B cell (primary cell): Measurements from ENCODE around the gene VAPB. TPM values are rescaled to one million over a fixed set of nuclear protein-coding genes. Genes with fewer than 3 reads are reported as not detected.

ENCODE experiments used
- ATAC-seq: fragments of 200-7000 bp; cut with Tn5 transposase; one replicate; pipeline ENCODE4 v1.10.0; 2021; ENCODE audit warnings: low read depth, mild to moderate bottlenecking, moderate number of reproducible peaks, moderate library complexity
- CTCF ChIA-PET: fragments of 350-600 bp; sonication (Branson Sonifier 250); formaldehyde crosslinking; loops from one replicate; lab custom pipeline; 2021; ENCODE audit warnings: antibody characterized with exemption, inconsistent platforms; lab: Charles Lee
- POLR2A ChIA-PET: fragments of 350-600 bp; sonication (Branson Sonifier 250); formaldehyde crosslinking; loops from one replicate; lab custom pipeline; 2021; ENCODE audit warnings: antibody characterized with exemption; lab: Charles Lee
- DNase-seq: peaks from one replicate; pipeline ENCODE4 v3.0.0; 2013
- H2AFZ ChIP-seq: 2 replicates; pipeline ENCODE4 v1.6.1; 2012; ENCODE audit warnings: mild to moderate bottlenecking, low read depth, low read length; ENCODE audit not compliant: insufficient read depth, poor library complexity, severe bottlenecking
- H3K27ac ChIP-seq, 2 donors: 1 replicate in 1 of 2; 2 replicates in 1 of 2; pipeline ENCODE4 v1.5.1; 2012 to 2013; ENCODE audit warnings: low read length in 2 of 2, mild to moderate bottlenecking in 2 of 2, moderate library complexity in 1 of 2
- H3K27me3 ChIP-seq, 4 experiments: fragments of 200-600 bp in 1 of 4; sonication (generic) in 1 of 4; replicated peaks in 1 of 4; 1 replicate in 2 of 4; 2 replicates in 2 of 4; pipeline versions ENCODE4 v1.6.1 to v1.7.0; 2013 to 2016; ENCODE audit warnings: low read length in 3 of 4, mild to moderate bottlenecking in 2 of 4, mixed read lengths in 1 of 4, moderate library complexity in 1 of 4; ENCODE audit not compliant: insufficient read depth in 4 of 4, control insufficient read depth in 3 of 4; ENCODE audit errors: control extremely low read depth in 1 of 4
- H3K36me3 ChIP-seq, 2 experiments: replicated peaks in 1 of 2; 1 replicate in 1 of 2; 2 replicates in 1 of 2; pipeline versions ENCODE4 v1.6.1 to v1.7.1; 2013; ENCODE audit warnings: low read length in 1 of 2; ENCODE audit not compliant: insufficient read depth in 2 of 2, control insufficient read depth in 1 of 2; ENCODE audit errors: control extremely low read depth in 1 of 2, extremely low read depth in 1 of 2
- H3K4me1 ChIP-seq, 2 donors: fragments of 200-600 bp in 1 of 2; sonication (generic) in 1 of 2; 1 replicate in 1 of 2; 2 replicates in 1 of 2; pipeline versions ENCODE4 v1.5.1 to v1.6.1; 2013 to 2017; ENCODE audit warnings: low read length in 2 of 2; ENCODE audit not compliant: control insufficient read depth in 2 of 2, insufficient read depth in 2 of 2
- H3K4me2 ChIP-seq: replicated peaks from 2 replicates; pipeline ENCODE3; 2012; ENCODE audit warnings: mild to moderate bottlenecking, low read depth, low read length; ENCODE audit not compliant: poor library complexity, severe bottlenecking
- H3K4me3 ChIP-seq, 5 experiments: fragments of 200-600 bp in 1 of 5; sonication (generic) in 1 of 5; 1 replicate in 3 of 5; 2 replicates in 2 of 5; pipeline versions ENCODE4 v1.5.1 to v1.7.0; 2011 to 2016; ENCODE audit warnings: low read length in 4 of 5, mild to moderate bottlenecking in 4 of 5, low read depth in 2 of 5, control low read depth in 1 of 5, moderate library complexity in 1 of 5; ENCODE audit not compliant: insufficient read depth in 1 of 5; ENCODE audit errors: control extremely low read depth in 1 of 5, extremely low read depth in 1 of 5
- H3K79me2 ChIP-seq: fragments of 200-600 bp; sonication (generic); one replicate; pipeline ENCODE4 v1.6.0; 2016; ENCODE audit warnings: low read length; ENCODE audit not compliant: control insufficient read depth, insufficient read depth
- H3K9ac ChIP-seq: fragments of 200-600 bp; sonication (generic); 2 replicates; pipeline ENCODE4 v1.6.1; 2017; ENCODE audit warnings: mild to moderate bottlenecking, low read length, moderate library complexity
- H3K9me3 ChIP-seq, 3 donors: one replicate each; pipeline versions ENCODE4 v1.6.1 to v1.7.1; 2013; ENCODE audit warnings: low read length in 2 of 3; ENCODE audit not compliant: control insufficient read depth in 2 of 3, insufficient read depth in 1 of 3; ENCODE audit errors: control extremely low read depth in 1 of 3
- H4K20me1 ChIP-seq: 2 replicates; pipeline ENCODE4 v1.6.0; 2012; ENCODE audit warnings: mild to moderate bottlenecking, low read length; ENCODE audit not compliant: insufficient read depth, control insufficient read depth, poor library complexity, severe bottlenecking
- H3K27ac Mint-ChIP-seq: one replicate; pipeline ENCODE4 v1.8.0; 2021; ENCODE audit warnings: mixed read lengths
- H3K27me3 Mint-ChIP-seq: one replicate; pipeline ENCODE4 v1.8.0; 2021; ENCODE audit warnings: mixed read lengths
- H3K4me1 Mint-ChIP-seq: one replicate; pipeline ENCODE4 v1.8.0; 2021; ENCODE audit warnings: mixed read lengths
- H3K4me3 Mint-ChIP-seq: one replicate; pipeline ENCODE4 v1.8.0; 2021; ENCODE audit warnings: mixed read lengths
- H3K9me3 Mint-ChIP-seq: one replicate; pipeline ENCODE4 v1.8.0; 2022; ENCODE audit warnings: mixed read lengths; ENCODE audit not compliant: insufficient read depth
- EZH2 ChIP-seq: IDR thresholded peaks from 2 replicates; pipeline ENCODE4 v1.6.1; 2012; ENCODE audit warnings: borderline replicate concordance, low read depth, mild to moderate bottlenecking, moderate library complexity, low read length; ENCODE audit not compliant: insufficient read depth, poor library complexity, severe bottlenecking
- WGBS: methylation state at CpG from one replicate; pipeline ENCODE4 v1.1.5; 2013; ENCODE audit warnings: missing lambda C conversion rate; ENCODE audit not compliant: insufficient coverage; 5-methylcytosine and 5-hydroxymethylcytosine counted together
- intact Hi-C: fragments of 100-400 bp; cut with micrococcal nuclease; formaldehyde crosslinking; loops from one replicate; pipeline ENCODE4 v1.10.0; 2022
- polyA plus RNA-seq: library from polyadenylated mRNA; depleted of rRNA; stranded (reverse); fragments of >200 nt; gene quantifications from 2 replicates; pipeline ENCODE4 v1.2.3, GENCODE V29; 2012
- total RNA-seq, 2 donors: library from RNA; stranded (reverse); fragments of 120-200 nt in 1 of 2; gene quantifications; 1 replicate in 1 of 2; 2 replicates in 1 of 2; pipeline versions ENCODE4 v1.2.3 to v1.2.4, GENCODE V29; 2013 to 2022
- TF ChIP-seq, protein P1 (sequence below): fragments of 200-600 bp; IDR thresholded peaks from one replicate; pipeline ENCODE4 v1.8.0; 2022; ENCODE audit warnings: antibody characterized with exemption, mild to moderate bottlenecking

The VAPB gene
- total and polyA plus RNA-seq, 2 donors (not counting 1 experiment from before 2014, with no cell fraction given) = 19.5 to 26.4 TPM

DNA sequence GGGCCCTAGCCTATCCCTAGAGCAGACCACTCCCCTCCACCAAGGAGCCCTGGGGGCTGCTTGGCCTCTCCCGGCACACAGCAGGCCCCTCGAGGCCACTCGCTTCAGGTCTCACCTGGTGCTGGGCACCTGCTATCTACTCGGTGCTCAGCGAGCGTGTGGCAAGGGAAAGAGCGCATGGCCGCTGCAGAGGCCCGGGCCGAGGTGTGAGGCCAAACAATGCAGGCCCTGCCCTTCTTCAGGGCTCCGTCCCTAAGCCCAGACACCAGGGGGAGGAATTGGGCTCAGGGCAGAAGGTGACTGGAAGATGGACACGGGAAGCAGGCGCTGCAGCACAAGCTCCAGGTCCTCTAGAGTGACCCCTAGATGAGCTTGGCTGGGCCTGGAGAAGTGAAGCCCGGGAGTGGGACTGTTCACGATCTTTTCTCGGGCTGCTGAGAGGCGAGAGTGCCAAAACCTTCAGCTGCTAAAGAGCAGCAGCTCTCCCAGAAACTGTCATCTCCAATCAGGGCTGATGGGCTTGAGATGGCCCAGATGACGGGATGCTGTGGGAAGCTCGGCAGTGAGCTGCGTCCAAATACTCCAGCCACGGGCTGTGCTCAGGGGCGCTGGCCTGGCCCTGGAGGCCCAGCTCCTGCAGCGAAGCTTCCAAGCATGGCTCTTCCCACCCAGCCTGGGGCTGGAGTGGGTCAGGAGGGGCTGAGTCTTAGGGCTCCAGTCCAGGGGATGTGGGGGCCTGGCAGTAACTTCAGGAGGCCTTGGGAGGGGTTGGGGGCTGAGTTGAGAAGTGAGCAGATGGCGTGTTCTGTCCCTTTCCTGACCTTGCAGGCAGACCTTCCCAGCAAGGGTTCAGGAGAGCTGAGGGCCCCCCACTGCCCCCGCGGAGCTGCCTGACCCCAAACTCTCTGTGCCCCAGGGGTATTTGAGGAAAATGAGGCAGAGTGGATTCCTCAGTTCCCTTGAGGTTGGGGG lies 82.5 kb downstream of the VAPB start:
- Mint-ChIP-seq H3K27me3 (peaks cover 3% of the 10 kb centered on the region), H3K4me3 (no peak overlapping the region), H3K9me3 (no peaks in the 10 kb centered on the region), H3K4me1 (no peaks in the 10 kb centered on the region), H3K27ac (no peak overlapping the region)
- DNase-seq (no peak), ATAC-seq (no peak)
- H3K27ac ChIP-seq = no peak overlapping the region
- H3K4me3 ChIP-seq = no peak overlapping the region
- H4K20me1 ChIP-seq = no peaks in the 10 kb centered on the region
- no peaks in the 10 kb centered on the region for H3K4me1 ChIP-seq
- CTCF ChIA-PET = no interaction called here
- POLR2A ChIA-PET = no interaction called here
- no peak overlapping the region for H2AFZ ChIP-seq
- no peak for TF ChIP-seq EZH2
- TF ChIP-seq, protein P1, sequence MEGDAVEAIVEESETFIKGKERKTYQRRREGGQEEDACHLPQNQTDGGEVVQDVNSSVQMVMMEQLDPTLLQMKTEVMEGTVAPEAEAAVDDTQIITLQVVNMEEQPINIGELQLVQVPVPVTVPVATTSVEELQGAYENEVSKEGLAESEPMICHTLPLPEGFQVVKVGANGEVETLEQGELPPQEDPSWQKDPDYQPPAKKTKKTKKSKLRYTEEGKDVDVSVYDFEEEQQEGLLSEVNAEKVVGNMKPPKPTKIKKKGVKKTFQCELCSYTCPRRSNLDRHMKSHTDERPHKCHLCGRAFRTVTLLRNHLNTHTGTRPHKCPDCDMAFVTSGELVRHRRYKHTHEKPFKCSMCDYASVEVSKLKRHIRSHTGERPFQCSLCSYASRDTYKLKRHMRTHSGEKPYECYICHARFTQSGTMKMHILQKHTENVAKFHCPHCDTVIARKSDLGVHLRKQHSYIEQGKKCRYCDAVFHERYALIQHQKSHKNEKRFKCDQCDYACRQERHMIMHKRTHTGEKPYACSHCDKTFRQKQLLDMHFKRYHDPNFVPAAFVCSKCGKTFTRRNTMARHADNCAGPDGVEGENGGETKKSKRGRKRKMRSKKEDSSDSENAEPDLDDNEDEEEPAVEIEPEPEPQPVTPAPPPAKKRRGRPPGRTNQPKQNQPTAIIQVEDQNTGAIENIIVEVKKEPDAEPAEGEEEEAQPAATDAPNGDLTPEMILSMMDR = no peak
- H3K79me2 ChIP-seq = no peaks in the 10 kb centered on the region
- H3K27me3 ChIP-seq = no peaks in the 10 kb centered on the region
- H3K4me2 ChIP-seq = no peak overlapping the region
- H3K9ac ChIP-seq = no peak overlapping the region
- intact Hi-C loops = no loop called here
- H3K36me3 ChIP-seq = no peaks in the 10 kb centered on the region
- H3K9me3 ChIP-seq = peaks cover 0 to 5% (median 0%) of the 10 kb centered on the region in 3 donors
- 94% methylated on average over 24 of the region's 26 CpGs for WGBS
